Activated CD4-positive, alpha-beta T cell treated with anti-CD3 and anti-CD28 coated beads for 1 hour (primary cell): ENCODE data around the gene ARTN.

Experiments
- DNase-seq: peaks from one replicate; pipeline ENCODE4 v3.0.0-alpha.2; 2020

Gene ARTN

GRCh38 chr1:43925846-43926245, 7.8 kb upstream of the ARTN start:
- no peak for DNase-seq

- DNase-seq = no peak
Measured at GRCh38 chr1:43930168-43930948, 3.2 kb upstream of the ARTN start.

- DNase-seq = no peak
Measured at GRCh38 chr1:43930949-43931275, 2.7 kb upstream of the ARTN start.

GRCh38 chr1:43931711-43932660, 1.6 kb upstream of the ARTN start:
- no peak for DNase-seq

DNA sequence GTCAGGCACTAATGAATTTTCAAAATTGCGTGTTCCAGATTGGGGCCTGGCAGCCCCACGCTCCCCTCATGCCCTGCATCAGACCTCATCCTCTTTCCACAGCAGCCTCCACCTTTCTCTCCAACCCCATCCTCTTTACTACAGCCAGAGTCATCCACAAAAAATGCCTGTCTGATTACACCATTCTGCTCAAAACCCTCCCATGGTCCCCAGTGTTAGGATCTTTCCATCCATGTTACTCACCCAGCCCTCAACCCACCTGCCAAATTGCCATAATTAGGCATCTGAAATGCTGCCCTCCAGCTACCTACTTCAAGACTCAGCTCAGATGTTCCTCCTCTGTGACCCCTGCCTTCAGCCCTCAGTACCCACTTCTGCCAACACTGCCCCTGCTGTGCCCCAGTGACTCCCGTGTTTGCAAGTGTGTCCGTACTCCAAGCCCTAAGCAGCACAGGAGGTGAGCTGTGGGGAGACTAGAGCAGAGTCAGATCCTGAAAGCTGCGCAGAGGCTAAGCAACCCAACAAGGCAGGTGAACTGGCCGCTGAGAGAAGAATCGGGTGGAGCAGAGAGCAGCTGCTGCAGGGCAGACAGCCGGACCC, 715 bp upstream of the ARTN start:
- no peak for DNase-seq

- DNase-seq = no peak
Measured at GRCh38 chr1:43934101-43934985, 742 bp downstream of the ARTN start.

DNA sequence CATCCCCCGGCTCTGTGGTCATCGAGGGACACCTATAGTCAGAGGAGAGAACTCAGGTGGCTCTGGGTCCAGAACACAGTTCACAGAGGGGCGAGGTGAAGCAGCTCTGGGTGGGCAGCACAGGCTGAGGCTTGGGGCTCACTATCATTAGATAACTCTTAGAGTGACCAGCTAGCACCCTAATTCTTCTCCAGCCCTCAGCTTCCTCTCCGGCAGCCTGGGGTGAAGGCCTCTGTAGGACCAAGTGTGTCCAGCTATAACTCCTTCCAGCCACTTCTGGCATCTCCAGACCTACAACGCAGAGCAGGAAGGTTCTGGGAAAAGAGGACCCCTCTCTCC, 1.4 kb downstream of the ARTN start:
- no peak for DNase-seq

GRCh38 chr1:43935711-43936427, 2.3 kb downstream of the ARTN start:
- no peak for DNase-seq

- DNase-seq = no peak
Measured at GRCh38 chr1:43936431-43937151, 3.0 kb downstream of the ARTN start.

GRCh38 chr1:43937179-43937865, 3.7 kb downstream of the ARTN start:
- no peak for DNase-seq

DNA sequence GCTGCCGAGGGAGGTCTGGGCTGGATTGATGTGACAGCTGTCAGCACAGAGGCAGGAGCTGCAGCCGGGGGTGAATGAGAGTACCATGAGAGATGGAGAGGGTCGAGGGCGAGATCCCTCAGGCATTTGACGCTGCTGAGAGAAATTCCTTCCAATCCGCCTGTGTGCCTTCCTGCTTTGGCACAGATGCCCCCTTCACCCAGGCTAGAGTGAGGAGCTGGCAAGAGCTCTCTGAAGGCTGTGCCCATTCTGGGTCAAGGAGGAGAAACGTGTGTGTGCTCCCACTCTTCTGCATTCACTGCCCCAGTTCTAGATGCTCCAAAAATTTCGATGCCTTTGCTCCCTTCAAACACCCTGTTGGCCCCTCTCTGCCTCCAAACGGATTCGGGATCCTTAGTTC, 4.8 kb downstream of the ARTN start:
- no peak for DNase-seq

GRCh38 chr1:43938892-43939587, 5.4 kb downstream of the ARTN start:
- DNase-seq = no peak

DNA sequence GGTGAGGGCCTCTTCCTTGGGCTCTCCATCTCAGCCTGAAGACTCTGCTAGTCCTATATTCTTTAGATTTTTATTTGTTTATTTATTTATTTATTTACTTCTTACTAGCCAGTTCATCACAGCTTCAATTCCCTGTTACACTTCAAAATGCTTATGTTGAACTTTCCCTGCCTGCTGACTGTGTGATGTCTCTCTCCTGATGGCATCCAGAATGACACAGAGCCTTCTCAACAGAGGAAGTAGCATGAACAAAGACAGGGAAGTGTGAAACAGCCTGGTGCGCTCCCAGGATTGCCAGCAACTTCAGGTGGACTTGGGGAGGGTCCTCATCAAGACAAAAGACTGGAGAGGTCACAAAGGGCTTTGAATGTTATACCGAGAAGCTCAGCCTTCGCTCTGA, 8.8 kb downstream of the ARTN start:
- DNase-seq = no peak

DNA sequence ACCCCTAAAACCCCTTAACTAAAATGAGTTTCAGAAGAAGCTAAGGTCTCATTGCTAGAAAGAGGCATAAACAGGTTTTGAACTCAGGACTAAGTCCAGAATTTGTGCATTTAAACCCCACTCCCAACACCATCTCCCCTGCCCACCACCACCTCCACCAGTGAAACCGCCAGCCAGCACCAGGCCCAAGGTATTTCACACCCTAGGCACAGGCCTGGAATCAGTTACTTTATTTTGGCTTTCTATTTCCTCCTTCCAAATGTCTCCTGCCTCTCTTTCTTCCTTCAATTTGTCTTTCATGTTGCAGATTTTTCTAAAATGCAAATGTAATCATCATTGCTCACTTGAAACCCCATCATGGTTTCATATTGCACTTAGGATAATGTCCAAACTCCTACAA, 11.3 kb downstream of the ARTN start:
- no peak for DNase-seq

DNA sequence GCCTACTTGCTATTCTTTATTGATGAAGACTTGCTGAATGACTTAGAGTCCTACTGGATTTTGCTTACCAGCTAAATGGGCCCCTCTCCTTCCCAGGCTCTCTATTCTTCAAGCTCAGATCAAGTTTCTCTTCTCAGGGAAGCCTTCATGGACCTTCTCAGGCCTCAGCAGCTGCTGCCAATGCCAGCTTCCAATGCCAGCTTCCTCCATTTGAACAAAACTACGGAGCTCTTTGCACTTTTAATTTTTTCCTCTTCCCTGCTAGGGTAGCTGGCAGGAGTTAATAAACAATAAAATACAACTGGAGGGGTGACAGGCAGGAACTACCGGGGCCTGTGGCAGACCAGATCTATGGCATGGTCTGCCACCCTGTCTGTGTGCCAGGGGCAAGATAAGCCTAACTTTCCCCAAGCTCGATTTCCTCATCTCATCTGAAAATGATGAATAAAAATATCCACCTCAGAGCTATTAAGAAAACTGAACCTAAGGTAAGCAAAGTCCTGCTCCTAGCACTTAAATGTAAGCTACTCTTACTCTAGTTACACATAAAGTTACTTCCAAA, 12.2 kb downstream of the ARTN start:
- no peak for DNase-seq

GRCh38 chr1:43946236-43947060, 12.8 kb downstream of the ARTN start, which contains the start of gene IPO13:
Gene IPO13, plus strand, starts transcription at chr1:43946950. Its CDS starts 651 bp downstream, at chr1:43947601.
- DNase-seq = peak; percentile 91

- DNase-seq = no peak
Measured at GRCh38 chr1:43947061-43947873, 13.7 kb downstream of the ARTN start.
